Fibroblast of pulmonary artery (primary cell): ENCODE results near the gene HDAC4.

Experiments used
- DNase-seq: peaks from one replicate; pipeline ENCODE4 v3.0.0-alpha.2; 2010; ENCODE audit warnings: low read depth
- H3K4me3 ChIP-seq: replicated peaks from 2 replicates; pipeline ENCODE4 v1.5.1; 2011; ENCODE audit warnings: low read depth, mild to moderate bottlenecking, control low read depth, low read length, moderate library complexity
- TF ChIP-seq, protein P1 (sequence below): IDR thresholded peaks from 2 replicates; pipeline ENCODE4 v1.5.1; 2011; ENCODE audit warnings: mild to moderate bottlenecking, control low read depth, low read length, inconsistent platforms; ENCODE audit errors: missing control alignments

Gene HDAC4

DNA sequence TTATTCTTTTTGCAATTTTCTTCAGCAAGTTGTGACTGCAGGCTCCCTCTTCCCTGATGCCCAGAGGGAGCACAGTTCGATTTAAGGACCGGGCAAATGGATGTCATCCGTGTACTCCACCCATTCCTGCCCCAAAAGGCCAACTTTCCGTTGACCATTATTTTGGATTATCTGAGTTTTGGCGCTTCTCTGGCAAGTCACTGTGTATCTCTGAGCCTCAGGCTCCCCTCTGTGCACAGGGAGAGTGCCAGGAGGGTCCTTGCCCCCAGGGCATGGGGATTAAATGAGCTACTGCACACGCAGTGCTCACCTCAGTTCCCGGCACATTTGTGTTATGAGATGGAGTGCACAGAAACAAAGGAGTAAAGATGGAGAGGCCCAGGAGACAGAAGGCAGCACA, 41.4 kb upstream of the HDAC4 start:
- H3K4me3 ChIP-seq, result no peak overlapping the region
- DNase-seq, result no peak
- TF ChIP-seq, protein P1, sequence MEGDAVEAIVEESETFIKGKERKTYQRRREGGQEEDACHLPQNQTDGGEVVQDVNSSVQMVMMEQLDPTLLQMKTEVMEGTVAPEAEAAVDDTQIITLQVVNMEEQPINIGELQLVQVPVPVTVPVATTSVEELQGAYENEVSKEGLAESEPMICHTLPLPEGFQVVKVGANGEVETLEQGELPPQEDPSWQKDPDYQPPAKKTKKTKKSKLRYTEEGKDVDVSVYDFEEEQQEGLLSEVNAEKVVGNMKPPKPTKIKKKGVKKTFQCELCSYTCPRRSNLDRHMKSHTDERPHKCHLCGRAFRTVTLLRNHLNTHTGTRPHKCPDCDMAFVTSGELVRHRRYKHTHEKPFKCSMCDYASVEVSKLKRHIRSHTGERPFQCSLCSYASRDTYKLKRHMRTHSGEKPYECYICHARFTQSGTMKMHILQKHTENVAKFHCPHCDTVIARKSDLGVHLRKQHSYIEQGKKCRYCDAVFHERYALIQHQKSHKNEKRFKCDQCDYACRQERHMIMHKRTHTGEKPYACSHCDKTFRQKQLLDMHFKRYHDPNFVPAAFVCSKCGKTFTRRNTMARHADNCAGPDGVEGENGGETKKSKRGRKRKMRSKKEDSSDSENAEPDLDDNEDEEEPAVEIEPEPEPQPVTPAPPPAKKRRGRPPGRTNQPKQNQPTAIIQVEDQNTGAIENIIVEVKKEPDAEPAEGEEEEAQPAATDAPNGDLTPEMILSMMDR, result no peak

DNA sequence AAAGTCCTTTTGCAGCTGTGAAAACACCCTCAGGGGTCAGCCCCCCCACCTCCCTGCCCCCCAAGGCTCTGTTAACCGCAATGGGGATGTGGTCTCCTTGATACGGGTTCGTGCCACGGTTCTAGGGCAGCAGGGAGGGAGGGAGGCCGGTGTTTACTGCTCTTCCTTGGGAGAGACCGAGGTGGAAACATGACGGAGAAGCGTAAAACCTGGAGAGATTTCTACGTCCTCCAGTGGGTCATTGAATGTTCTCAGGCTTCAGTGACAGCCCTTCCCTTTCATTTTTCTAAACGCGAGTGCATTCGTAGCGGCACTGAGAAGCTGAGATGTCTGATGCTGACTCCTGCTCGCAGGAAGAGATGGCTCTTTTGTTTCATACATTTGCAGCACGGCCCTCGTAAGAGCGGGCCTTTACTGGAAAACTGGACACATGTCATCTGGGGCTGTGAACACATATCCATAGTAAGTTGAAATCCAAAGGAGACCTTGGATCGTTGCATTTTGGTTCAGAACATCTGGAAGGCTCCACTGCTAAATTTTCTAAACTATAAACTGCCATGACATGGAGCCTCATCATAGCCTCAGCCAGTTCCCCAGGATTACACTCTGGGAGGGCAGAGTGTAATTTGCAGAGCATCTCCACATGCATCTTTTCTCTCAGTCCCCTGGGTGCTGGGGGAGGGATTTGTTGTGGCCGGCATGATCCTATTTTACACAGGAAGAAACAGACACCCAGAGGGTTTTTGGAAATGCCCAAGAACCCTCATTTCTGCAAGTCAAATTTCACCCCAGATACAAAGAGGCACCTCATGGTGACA, 40.6 kb upstream of the HDAC4 start:
- H3K4me3 ChIP-seq, result no peak overlapping the region
- DNase-seq, result no peak

DNA sequence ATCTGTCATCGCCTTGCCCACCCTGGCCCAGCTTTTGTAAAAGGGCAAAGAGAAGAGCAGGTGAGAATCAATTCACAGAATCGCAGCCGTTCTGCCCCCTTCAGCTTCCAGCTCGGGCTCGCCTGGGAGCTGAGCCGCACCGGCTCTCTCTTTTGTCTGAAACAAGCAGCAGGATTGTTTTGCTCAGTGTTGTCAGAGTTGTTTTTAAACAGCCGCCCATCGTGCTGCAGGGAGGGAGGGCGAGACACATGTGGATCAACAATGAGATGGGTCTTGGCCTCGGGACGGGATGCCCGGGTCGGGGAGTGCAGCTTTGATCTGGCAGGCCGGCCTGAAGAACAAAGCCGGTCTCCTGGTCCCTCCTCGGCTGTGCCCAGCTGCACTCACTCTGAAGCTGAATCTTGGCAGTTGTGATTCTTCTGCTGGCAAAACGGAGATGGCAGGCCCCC, 39.7 kb upstream of the HDAC4 start:
- DNase-seq, result no peak
- no peak overlapping the region for H3K4me3 ChIP-seq
- TF ChIP-seq, protein P1, result no peak

More for the DNA sequence above, 40.6 kb upstream of the HDAC4 start:
- TF ChIP-seq, protein P1, result no peak

DNA sequence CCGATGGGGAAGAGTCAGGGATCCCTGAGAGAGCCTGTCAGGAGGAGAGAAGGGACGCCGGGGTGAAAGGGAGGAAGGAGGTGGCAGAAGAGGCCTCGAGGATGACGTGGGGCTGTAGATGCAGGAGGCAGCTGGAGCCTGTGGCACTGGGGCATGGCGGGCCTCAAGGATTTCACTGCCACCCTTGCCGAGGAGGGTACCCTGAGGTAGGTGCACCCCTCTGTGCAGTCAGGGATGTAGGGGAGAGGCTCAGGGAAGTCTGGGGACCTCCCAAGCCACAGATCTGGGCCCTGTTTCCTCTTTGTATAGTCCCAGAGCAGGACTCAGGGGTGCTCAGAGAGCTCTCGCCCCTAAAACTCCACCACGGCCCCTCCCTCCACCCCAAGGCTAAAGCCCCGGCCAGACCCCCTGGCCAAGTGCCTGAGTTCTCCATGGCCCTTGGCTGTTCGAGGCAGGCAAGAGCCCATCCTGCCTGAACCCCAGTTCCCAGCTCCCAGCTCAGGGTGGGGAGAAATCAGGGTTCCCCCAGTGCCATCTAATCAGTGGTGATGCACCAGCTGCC, 39.0 kb upstream of the HDAC4 start:
- H3K4me3 ChIP-seq, result no peak overlapping the region
- TF ChIP-seq, protein P1, result no peak
- DNase-seq, result no peak

DNA sequence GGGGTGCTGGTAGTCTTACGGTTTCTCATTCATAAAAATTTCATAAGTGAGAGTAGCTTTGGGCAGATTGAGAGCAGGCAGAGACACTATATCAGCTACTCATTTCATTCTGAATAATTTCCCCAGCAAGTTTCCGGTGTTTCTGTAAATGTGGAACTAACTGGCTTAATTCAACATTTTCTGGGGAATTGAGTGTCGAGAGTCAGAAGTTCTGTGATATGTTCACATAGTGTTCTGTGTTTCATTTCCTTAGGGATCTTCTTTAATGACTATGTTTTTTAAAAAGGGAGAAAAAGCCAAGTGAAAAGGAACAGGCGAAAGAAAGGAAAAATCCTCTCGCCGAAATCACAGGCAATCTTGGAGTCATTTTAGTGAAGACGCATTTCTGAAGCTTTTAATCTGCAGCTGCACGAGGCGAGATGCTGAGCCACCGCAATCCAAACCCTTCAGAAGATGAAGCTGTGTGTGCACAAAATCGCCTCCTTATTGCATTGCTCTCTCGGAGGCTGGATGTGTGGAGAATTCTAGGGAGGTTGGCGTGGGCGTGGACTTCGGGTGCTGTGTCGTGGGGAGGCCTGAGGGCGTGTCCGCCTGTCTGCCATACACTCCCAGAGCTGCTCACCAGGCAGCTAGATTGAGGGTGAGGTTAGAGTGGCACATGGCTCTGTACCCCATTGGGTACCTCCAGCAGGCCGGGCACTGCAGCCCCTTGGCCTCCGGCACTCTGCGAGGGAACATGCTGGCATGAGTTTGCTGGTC, 38.4 kb upstream of the HDAC4 start:
- no peak overlapping the region for H3K4me3 ChIP-seq
- DNase-seq, result no peak
- TF ChIP-seq, protein P1, result no peak

DNA sequence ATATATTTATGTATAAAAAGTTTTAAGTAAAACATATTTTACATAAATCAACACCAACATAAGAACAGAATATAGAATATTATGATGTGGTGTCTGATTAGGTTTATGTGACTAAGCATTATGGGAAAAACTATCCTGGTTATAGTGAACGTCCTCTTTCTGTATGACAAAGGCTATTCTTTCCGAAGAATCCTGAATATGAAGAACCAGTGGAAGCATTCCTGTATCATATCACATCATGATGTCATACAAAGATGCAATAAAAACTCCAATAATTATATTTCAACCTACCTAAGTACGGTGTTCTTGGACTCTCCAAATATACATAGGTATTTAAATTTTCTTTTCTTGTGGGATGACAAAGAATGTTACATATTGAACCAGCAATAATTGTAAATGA, 37.5 kb upstream of the HDAC4 start:
- no peak overlapping the region for H3K4me3 ChIP-seq
- DNase-seq, result no peak
- TF ChIP-seq, protein P1, result no peak
